GM12891 (cell line): ENCODE measurements around the gene ZNF764.
A peak's percentile ranks its signal among the peaks of the same experiment; 100 is the strongest.

Experiments
- POLR2A ChIP-seq: IDR thresholded peaks from 2 replicates; pipeline ENCODE4 v1.6.1; 2011; ENCODE audit warnings: low read depth, low read length, control low read depth
- POLR2AphosphoS5 ChIP-seq: IDR thresholded peaks from 2 replicates; pipeline ENCODE4 v1.6.1; 2011; ENCODE audit warnings: low read depth, low read length, control low read depth
- POU2F2 ChIP-seq: IDR thresholded peaks from 2 replicates; pipeline ENCODE4 v1.6.1; 2011; ENCODE audit warnings: low read depth, mild to moderate bottlenecking, control low read depth, low read length, moderate library complexity
- TAF1 ChIP-seq: IDR thresholded peaks from 2 replicates; pipeline ENCODE4 v1.6.1; 2011; ENCODE audit warnings: low read depth, low read length, control low read depth

DNA sequence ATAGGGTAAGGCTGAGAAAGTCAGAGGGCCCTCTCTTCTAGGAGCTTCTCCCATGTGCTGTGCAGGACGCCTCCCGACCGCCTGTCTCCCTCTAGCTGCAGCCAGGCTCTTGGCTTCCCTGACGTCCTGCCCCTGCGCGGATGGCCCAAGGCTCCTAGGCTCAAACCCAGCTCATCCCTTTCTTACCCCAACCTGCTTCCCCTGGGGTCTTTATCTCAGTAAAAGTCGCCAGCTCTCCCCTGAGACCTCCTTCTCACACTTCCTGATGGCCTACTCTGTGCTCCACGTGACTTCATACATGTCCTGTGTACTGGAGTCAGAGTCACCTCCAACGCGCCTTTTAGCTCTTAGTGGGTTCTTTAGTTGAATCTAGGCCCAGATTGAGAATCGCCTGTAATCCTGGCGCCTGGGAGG lies 22.4 kb downstream of the ZNF764 start:
- peak; percentile 77 for TF ChIP-seq TAF1
- peak; percentile 73 for TF ChIP-seq POLR2A
- peak; percentile 64; the same call in 1 of the 2 replicates for TF ChIP-seq POLR2AphosphoS5
- no peak for TF ChIP-seq POU2F2
